Mucosa of descending colon (tissue), 3 donors: Measurements from ENCODE around the gene SPARCL1. TPM values are rescaled to one million over a fixed set of nuclear protein-coding genes. Genes with fewer than 3 reads are reported as not detected.

Source experiments
- ATAC-seq: fragments of 200-7000 bp; cut with Tn5 transposase; one replicate; pipeline ENCODE4 v1.9.1; 2020; ENCODE audit warnings: mild to moderate bottlenecking, moderate library complexity
- DNase-seq, 3 donors: peaks; one replicate each; pipeline ENCODE4 v3.0.0-alpha.2; 2020
- H3K36me3 ChIP-seq: fragments of 200-600 bp; one replicate; pipeline ENCODE4 v1.8.0; 2021; ENCODE audit warnings: low read depth, mild to moderate bottlenecking
- H3K4me1 ChIP-seq: fragments of 200-600 bp; one replicate; pipeline ENCODE4 v1.8.0; 2021; ENCODE audit warnings: low read depth, mild to moderate bottlenecking
- H3K4me3 ChIP-seq: fragments of 200-600 bp; one replicate; pipeline ENCODE4 v1.8.0; 2021; ENCODE audit warnings: mild to moderate bottlenecking
- H3K9me3 ChIP-seq: fragments of 200-600 bp; one replicate; pipeline ENCODE4 v1.8.0; 2021; ENCODE audit warnings: mild to moderate bottlenecking
- intact Hi-C, 2 donors: fragments of 100-400 bp; cut with DNase I in 1 of 2; cut with micrococcal nuclease in 1 of 2; formaldehyde crosslinking; loops; one replicate each; pipeline versions ENCODE4 v1.11.0 to v1.11.1; 2022; cut with DNase I, micrococcal nuclease
- total RNA-seq, 3 donors: library from RNA; stranded (reverse); fragmentation: NEBNext Ultra II Directional in 2 of 3; extraction: Animal tissue kit (Norgen Biotek cat#: 25700) in 2 of 3; gene quantifications; one replicate each; pipeline versions ENCODE4 v1.2.1 to v1.2.4, GENCODE V29; 2021 to 2023
- TF ChIP-seq, protein P1 (sequence below): fragments of 200-600 bp; IDR thresholded peaks from one replicate; pipeline ENCODE4 v1.8.0; 2022; ENCODE audit warnings: antibody characterized with exemption, mild to moderate bottlenecking
- donor health status: DM: no; HTN: no; CAD: no; lungs with moderate emphysema.
- donor health status: DM: no; HTN: no; CAD: no.
- donor health status: DM: no; HTN: yes; CAD: no.

SPARCL1 gene
- total RNA-seq, 3 donors from 2014 or later = 33.6 to 544 (median 78.4) TPM

GRCh38 chr4:87523307-87523706, 5.9 kb downstream of the SPARCL1 start:
- Histone ChIP-seq H3K36me3 (no peaks in the 10 kb centered on the region), H3K4me1 (no peaks in the 10 kb centered on the region), H3K9me3 (peaks cover 13% of the 10 kb centered on the region), H3K4me3 (no peak overlapping the region)
- TF ChIP-seq, protein P1, sequence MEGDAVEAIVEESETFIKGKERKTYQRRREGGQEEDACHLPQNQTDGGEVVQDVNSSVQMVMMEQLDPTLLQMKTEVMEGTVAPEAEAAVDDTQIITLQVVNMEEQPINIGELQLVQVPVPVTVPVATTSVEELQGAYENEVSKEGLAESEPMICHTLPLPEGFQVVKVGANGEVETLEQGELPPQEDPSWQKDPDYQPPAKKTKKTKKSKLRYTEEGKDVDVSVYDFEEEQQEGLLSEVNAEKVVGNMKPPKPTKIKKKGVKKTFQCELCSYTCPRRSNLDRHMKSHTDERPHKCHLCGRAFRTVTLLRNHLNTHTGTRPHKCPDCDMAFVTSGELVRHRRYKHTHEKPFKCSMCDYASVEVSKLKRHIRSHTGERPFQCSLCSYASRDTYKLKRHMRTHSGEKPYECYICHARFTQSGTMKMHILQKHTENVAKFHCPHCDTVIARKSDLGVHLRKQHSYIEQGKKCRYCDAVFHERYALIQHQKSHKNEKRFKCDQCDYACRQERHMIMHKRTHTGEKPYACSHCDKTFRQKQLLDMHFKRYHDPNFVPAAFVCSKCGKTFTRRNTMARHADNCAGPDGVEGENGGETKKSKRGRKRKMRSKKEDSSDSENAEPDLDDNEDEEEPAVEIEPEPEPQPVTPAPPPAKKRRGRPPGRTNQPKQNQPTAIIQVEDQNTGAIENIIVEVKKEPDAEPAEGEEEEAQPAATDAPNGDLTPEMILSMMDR = no peak
- intact Hi-C loops = no loop called here
- no peak for DNase-seq
- no peak for ATAC-seq

GRCh38 chr4:87521757-87522374, 7.3 kb downstream of the SPARCL1 start:
- ATAC-seq = no peak
- H3K4me3 ChIP-seq = no peak overlapping the region
- intact Hi-C loops = no loop called here

DNA sequence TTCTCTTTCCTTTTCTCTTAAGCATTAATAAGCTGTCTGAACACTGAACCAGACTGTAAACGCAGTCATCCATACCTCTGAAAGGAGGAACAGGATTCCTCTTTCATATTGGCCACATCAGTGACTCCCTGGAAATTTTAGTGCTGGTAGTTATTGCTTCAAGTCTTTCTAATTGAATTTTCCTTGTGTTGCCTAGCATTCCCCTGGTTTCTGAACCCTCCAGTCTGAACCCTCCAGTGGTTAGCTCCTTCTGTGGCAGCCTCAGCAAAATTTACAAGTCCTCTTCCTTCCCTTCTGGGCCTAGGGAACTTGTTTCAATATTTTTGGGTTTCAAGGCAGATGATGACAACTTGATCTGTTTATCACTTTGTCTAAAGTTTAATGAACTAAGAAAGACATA, 7.9 kb downstream of the SPARCL1 start:
- intact Hi-C loops = no loop called here
- ATAC-seq = no peak
- peaks cover 13% of the 10 kb centered on the region for H3K9me3 ChIP-seq
- no peaks in the 10 kb centered on the region for H3K36me3 ChIP-seq
- H3K4me3 ChIP-seq = no peak overlapping the region
- no peaks in the 10 kb centered on the region for H3K4me1 ChIP-seq
- TF ChIP-seq, protein P1 = no peak
- no peak for DNase-seq

More at GRCh38 chr4:87521757-87522374, 7.3 kb downstream of the SPARCL1 start:
- TF ChIP-seq, protein P1 = no peak
- Histone ChIP-seq H3K9me3 (peaks cover 13% of the 10 kb centered on the region), H3K36me3 (no peaks in the 10 kb centered on the region), H3K4me1 (no peaks in the 10 kb centered on the region)
- no peak for DNase-seq

DNA sequence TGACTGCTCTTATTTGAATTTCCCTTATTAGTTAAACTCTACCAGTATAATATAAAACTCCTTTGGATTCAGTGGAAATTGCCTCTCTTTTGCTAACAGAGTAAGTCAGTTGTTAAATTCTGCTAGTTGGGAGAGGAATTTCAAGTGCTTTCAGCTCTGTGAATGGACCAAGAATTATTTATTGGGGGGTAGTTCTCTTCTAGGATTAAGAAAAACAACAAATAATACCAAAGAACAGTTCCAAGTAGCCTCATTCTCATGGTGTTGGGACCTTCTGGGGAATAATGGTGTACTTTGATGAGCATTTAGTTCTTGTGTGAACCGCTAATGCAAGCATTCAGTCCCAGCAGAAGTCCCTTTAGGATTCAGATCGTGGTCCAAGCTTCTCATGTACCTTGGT, 11.6 kb downstream of the SPARCL1 start:
- intact Hi-C loops = no loop called here
- TF ChIP-seq, protein P1 = no peak
- Histone ChIP-seq H3K4me3 (no peak overlapping the region), H3K36me3 (no peaks in the 10 kb centered on the region), H3K4me1 (no peaks in the 10 kb centered on the region), H3K9me3 (no peaks in the 10 kb centered on the region)
- no peak for ATAC-seq
- no peak for DNase-seq

GRCh38 chr4:87516683-87517082, 12.5 kb downstream of the SPARCL1 start:
- H3K4me3 ChIP-seq = no peak overlapping the region
- H3K36me3 ChIP-seq = no peaks in the 10 kb centered on the region
- intact Hi-C loops = no loop called here
- no peaks in the 10 kb centered on the region for H3K4me1 ChIP-seq
- TF ChIP-seq, protein P1 = no peak
- ATAC-seq (no peak), DNase-seq (no peak)
- H3K9me3 ChIP-seq = no peaks in the 10 kb centered on the region

DNA sequence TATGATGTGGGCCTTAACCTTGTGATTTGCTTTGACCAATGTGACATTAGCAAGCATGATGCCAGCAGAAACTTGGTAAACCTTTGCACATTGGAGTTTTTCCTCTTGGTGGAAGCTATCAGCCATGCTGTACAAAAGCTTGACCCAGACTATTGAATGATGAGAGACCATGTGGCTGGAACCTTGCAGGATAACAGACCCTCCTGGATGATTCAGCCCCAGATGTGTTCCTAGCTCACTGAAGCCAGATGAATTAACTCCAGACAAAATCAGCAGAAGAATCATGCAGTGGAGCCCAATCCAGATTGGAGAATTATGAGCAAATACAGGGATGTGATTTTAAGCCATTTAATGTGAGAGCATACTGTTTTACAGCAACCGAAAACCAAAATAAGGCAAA, 16.8 kb downstream of the SPARCL1 start:
- Histone ChIP-seq H3K36me3 (no peaks in the 10 kb centered on the region), H3K4me3 (no peak overlapping the region), H3K9me3 (no peaks in the 10 kb centered on the region), H3K4me1 (no peaks in the 10 kb centered on the region)
- DNase-seq (no peak), ATAC-seq (no peak)
- intact Hi-C loops = no loop called here
- TF ChIP-seq, protein P1 = no peak
